Body of pancreas (tissue), 4 donors: ENCODE measurements around the gene TENM4. TPM values are rescaled to one million over a fixed set of nuclear protein-coding genes. Genes with fewer than 3 reads are reported as not detected.
A peak's percentile ranks its signal among the peaks of the same experiment; 100 is the strongest.

Experiments
- ATAC-seq: fragments of 150-250 bp; one replicate; pipeline ENCODE4 v1.9.1; 2016
- DNase-seq, 4 donors: peaks; one replicate each; pipeline ENCODE4 v3.0.0-alpha.2; 2019
- H3K27ac ChIP-seq, 4 donors: fragments of 200-600 bp; sonication (generic); 1 replicate in 3 of 4; 2 replicates in 1 of 4; pipeline versions ENCODE4 v1.5.1 to v1.6.1; 2016 to 2019; ENCODE audit warnings: mild to moderate bottlenecking in 1 of 4, mixed read lengths in 1 of 4, moderate library complexity in 1 of 4
- H3K27me3 ChIP-seq, 2 donors: fragments of 200-600 bp; sonication (generic); one replicate each; pipeline ENCODE4 v1.6.0; 2016; ENCODE audit warnings: mild to moderate bottlenecking in 1 of 2
- H3K36me3 ChIP-seq, 2 donors: fragments of 200-600 bp; sonication (generic); replicated peaks in 1 of 2; 2 replicates each; pipeline ENCODE4 v1.5.1; 2016; ENCODE audit warnings: low read depth in 2 of 2; ENCODE audit not compliant: insufficient read depth in 1 of 2
- H3K4me1 ChIP-seq: fragments of 200-600 bp; sonication (generic); one replicate; pipeline ENCODE4 v1.6.0; 2016
- H3K4me3 ChIP-seq, 2 donors: fragments of 200-600 bp; sonication (generic); 1 replicate in 1 of 2; 2 replicates in 1 of 2; pipeline ENCODE4 v1.5.1; 2016 to 2019
- H3K9me3 ChIP-seq, 3 donors: fragments of 200-600 bp; sonication (generic); 1 replicate in 2 of 3; 2 replicates in 1 of 3; pipeline ENCODE4 v1.5.1; 2016
- POLR2A ChIP-seq, 3 donors: fragments of 450-650 bp; IDR thresholded peaks; one replicate each; pipeline ENCODE4 v1.6.1; 2016; ENCODE audit warnings: antibody characterized with exemption in 3 of 3, mild to moderate bottlenecking in 2 of 3
- WGBS, 2 donors: methylation state at CpG; one replicate each; pipeline ENCODE4 v1.1.5; 2017; 5-methylcytosine and 5-hydroxymethylcytosine counted together
- intact Hi-C: fragments of 100-400 bp; cut with DNase I; formaldehyde crosslinking; loops from one replicate; pipeline ENCODE4 v1.15.1; 2023
- total RNA-seq, 2 donors: library from RNA; depleted of rRNA; stranded (reverse); fragments of >200 nt; gene quantifications; one replicate each; pipeline ENCODE4 v1.1.0, GENCODE V29; 2016
- TF ChIP-seq, protein P1 (sequence below), 7 experiments: fragments of 450-650 bp in 4 of 7; fragments of 200-600 bp in 3 of 7; sonication (generic) in 3 of 7; IDR thresholded peaks; one replicate each; pipeline ENCODE4 v1.5.1; 2016 to 2019; ENCODE audit warnings: antibody characterized with exemption in 7 of 7

TENM4 gene
- total RNA-seq, 2 donors from 2014 or later = 0.78 to 6.6 TPM

DNA sequence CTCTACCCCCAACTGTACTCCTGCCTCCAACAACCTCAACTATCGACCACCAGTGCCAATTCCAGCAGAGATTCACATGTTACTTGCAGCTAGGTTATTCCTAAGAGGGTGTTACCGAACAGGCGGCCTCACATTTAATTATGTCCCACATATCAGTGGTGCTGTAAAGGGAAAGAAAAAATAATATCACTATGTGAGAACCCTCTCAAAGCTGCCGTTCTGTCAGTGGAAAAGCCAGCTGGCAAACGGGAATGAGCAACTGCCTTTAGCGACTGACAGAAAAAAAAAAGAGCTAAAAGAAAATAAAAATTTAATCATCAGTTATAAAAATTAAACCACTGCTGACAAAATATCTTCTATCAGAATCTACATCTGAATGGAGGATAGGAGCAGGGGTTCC is 595.3 kb downstream of the TENM4 start:
- Histone ChIP-seq H3K9me3 (no peaks in the 10 kb centered on the region), H3K4me3 (no peak overlapping the region), H3K27ac (no peak overlapping the region), H3K4me1 (no peaks in the 10 kb centered on the region), H3K36me3 (no peaks in the 10 kb centered on the region), H3K27me3 (no peaks in the 10 kb centered on the region)
- WGBS, 2 donors = 84 to 91% methylated on average over 6 of the region's 6 CpGs
- intact Hi-C loops = no loop called here
- DNase-seq (no peak), ATAC-seq (no peak)
- TF ChIP-seq, protein P1, sequence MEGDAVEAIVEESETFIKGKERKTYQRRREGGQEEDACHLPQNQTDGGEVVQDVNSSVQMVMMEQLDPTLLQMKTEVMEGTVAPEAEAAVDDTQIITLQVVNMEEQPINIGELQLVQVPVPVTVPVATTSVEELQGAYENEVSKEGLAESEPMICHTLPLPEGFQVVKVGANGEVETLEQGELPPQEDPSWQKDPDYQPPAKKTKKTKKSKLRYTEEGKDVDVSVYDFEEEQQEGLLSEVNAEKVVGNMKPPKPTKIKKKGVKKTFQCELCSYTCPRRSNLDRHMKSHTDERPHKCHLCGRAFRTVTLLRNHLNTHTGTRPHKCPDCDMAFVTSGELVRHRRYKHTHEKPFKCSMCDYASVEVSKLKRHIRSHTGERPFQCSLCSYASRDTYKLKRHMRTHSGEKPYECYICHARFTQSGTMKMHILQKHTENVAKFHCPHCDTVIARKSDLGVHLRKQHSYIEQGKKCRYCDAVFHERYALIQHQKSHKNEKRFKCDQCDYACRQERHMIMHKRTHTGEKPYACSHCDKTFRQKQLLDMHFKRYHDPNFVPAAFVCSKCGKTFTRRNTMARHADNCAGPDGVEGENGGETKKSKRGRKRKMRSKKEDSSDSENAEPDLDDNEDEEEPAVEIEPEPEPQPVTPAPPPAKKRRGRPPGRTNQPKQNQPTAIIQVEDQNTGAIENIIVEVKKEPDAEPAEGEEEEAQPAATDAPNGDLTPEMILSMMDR (IDR thresholded peaks at IDR 0.05) = no peak
- no peak for TF ChIP-seq POLR2A (IDR thresholded peaks at IDR 0.05)

DNA sequence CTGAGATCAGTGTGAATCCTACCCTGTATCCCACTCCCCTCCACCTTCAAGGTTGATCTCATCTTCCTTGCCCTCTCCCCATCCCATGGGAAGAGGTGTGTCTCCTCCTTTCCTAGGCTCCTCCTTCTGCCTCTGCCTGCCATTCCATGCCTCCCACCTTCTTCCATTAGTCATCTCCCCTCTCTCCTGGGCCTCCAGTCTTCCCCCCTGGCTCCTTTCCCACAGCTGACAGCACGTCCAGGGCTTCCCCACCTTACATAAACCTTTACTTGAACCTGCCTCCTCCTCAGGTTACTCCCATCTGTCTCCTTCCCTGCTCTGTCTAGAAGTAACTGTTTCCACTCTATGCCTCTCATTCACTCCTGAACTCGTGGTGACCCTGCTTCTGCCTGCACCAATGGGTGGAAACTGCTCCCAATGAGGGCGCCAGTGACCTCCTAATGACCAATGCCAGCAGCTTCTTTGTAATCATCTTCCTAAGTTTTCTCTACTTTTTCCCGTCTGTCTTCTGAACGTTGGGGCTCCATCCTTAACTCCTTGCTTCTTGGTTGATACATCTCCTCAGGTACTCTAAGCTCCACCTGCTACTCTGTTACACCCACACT is 599.3 kb downstream of the TENM4 start:
- H3K36me3 ChIP-seq = no peaks in the 10 kb centered on the region
- H3K27me3 ChIP-seq = no peaks in the 10 kb centered on the region
- peaks cover 8% of the 10 kb centered on the region for H3K4me1 ChIP-seq
- ATAC-seq (no peak), DNase-seq (no peak)
- no peaks in the 10 kb centered on the region for H3K9me3 ChIP-seq
- intact Hi-C loops = no loop called here
- WGBS, 2 donors = 61 to 67% methylated on average over 5 of the region's 5 CpGs
- H3K27ac ChIP-seq = no peak overlapping the region
- no peak overlapping the region for H3K4me3 ChIP-seq
- TF ChIP-seq, protein P1 (IDR thresholded peaks at IDR 0.05) = no peak
- no peak for TF ChIP-seq POLR2A (IDR thresholded peaks at IDR 0.05)

DNA sequence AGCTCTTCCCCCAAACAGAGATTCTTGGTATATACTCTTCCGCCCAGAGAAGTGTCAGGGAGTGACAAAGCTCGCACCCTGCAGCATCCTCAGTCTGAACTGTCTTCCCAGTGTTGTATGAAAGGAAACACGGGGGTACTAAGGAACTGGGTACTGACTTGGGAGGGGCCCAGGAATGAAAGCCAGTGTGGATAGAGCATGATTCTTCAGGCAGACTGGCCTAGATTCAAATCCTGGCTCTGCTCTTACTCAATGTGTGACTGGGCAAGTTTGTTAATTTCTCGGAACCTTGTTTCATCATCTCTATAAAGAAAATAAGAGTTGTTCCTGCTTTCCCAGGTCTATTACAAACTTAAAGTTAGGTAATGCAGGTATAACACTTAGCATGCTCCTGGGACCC is 600.2 kb downstream of the TENM4 start:
- ATAC-seq = peak; percentile 42
- no peak overlapping the region for H3K27ac ChIP-seq
- no peak for TF ChIP-seq POLR2A (IDR thresholded peaks at IDR 0.05)
- TF ChIP-seq, protein P1 (IDR thresholded peaks at IDR 0.05) = no peak
- H3K27me3 ChIP-seq = no peaks in the 10 kb centered on the region
- peak in 1 of 4 donors; percentile 12 for DNase-seq
- no peaks in the 10 kb centered on the region for H3K36me3 ChIP-seq
- intact Hi-C loops = no loop called here
- peaks cover 8% of the 10 kb centered on the region for H3K4me1 ChIP-seq
- H3K4me3 ChIP-seq = no peak overlapping the region
- 75 to 81% methylated on average over 4 of the region's 4 CpGs for WGBS, 2 donors
- H3K9me3 ChIP-seq = no peaks in the 10 kb centered on the region

DNA sequence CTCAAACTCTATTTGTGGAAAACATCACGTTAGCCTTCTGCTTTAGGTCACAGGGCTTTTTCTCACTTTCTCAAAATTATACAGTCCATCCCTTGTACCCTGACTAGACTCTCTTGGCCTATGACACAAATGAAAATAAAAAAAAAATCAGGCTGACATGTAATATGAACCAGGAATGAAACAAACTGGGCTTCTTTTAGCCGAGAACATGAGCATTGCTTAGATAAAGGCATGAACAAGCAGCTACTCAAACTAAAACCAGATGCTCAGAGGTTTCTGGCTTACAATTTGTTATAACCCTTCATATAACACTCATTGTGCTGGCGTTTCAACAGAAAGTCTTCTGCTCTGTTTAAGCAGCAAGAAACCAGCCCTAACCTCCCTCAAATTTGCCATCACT is 600.6 kb downstream of the TENM4 start:
- Histone ChIP-seq H3K4me1 (peaks cover 8% of the 10 kb centered on the region), H3K27me3 (no peaks in the 10 kb centered on the region), H3K9me3 (no peaks in the 10 kb centered on the region), H3K4me3 (no peak overlapping the region), H3K27ac (no peak overlapping the region), H3K36me3 (no peaks in the 10 kb centered on the region)
- intact Hi-C loops = no loop called here
- ATAC-seq = no peak
- 73 to 80% methylated on average over 3 of the region's 3 CpGs for WGBS, 2 donors
- DNase-seq = no peak
- TF ChIP-seq, protein P1 (IDR thresholded peaks at IDR 0.05) = no peak
- TF ChIP-seq POLR2A (IDR thresholded peaks at IDR 0.05) = no peak

DNA sequence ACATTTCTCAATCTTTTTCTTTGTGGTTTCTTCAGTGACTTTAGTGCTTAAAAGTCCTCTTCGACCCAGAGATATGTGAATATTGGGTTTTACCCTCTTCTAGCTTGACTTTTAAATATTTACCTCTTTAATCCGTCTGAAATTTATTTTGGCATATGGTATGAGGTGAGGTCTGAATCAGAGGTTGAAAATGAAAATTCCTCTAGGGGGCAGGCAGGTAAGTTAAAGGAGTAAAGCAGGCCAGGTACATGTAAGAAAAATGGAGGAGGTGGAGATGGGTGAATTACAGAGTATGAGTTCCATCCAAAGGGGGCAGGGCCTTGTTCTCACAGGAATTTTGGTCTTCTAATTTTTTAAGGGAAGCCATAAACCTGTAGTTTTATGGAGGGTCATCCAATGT is 602.4 kb downstream of the TENM4 start:
- intact Hi-C loops = no loop called here
- H3K27ac ChIP-seq = no peak overlapping the region

More for the DNA sequence above, 602.4 kb downstream of the TENM4 start:
- Histone ChIP-seq H3K27me3 (no peaks in the 10 kb centered on the region), H3K36me3 (no peaks in the 10 kb centered on the region), H3K9me3 (no peaks in the 10 kb centered on the region), H3K4me3 (no peak overlapping the region), H3K4me1 (peaks cover 8% of the 10 kb centered on the region)
- 21 to 27% methylated on average over 2 of the region's 2 CpGs for WGBS, 2 donors
- ATAC-seq = no peak
- TF ChIP-seq, protein P1 (IDR thresholded peaks at IDR 0.05) = peak in 6 of 7 experiments; percentile 6 to 60 (median 51)
- TF ChIP-seq POLR2A (IDR thresholded peaks at IDR 0.05) = no peak
- peak in 1 of 4 donors; percentile 29 for DNase-seq
